ENCODE results near the gene COX14.

The COX14 gene

DNA sequence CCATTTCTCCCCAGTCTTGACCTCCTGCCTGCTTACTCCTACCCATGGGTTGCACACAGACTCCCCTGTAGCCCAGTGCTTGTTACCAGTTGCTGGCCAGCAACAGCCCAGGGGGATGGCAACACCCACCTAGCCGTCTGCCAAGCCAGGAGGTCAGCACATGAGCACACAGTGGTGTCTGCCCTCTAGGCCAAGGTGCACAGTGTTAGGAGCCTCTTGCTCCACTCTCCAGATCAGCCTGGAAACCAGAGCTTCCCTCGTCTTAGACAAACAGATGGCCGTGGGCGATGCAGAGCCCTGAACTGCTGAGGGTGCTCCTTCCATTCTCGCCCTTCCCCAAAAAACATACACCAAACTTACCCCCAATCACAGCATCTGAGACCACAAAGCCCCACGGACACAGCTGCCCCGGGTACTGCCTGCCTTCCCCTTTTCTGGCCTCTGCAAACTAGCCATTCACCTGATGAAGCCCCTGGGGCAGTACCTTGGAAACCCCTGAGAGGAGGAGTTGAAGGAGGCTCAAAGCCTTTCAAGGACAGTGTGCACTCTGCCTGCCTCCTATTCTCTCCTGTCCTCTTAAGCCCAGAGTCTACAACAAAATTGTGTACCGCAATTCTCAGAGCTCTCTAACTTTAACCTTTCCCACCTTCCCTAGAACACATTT, 9.3 kb upstream of the COX14 start:
- DNase-seq (ENCODE audit: low read depth) = no peak
- H3K4me3 ChIP-seq (ENCODE audit: low read length) = no peak overlapping the region
- TF ChIP-seq, protein P1, sequence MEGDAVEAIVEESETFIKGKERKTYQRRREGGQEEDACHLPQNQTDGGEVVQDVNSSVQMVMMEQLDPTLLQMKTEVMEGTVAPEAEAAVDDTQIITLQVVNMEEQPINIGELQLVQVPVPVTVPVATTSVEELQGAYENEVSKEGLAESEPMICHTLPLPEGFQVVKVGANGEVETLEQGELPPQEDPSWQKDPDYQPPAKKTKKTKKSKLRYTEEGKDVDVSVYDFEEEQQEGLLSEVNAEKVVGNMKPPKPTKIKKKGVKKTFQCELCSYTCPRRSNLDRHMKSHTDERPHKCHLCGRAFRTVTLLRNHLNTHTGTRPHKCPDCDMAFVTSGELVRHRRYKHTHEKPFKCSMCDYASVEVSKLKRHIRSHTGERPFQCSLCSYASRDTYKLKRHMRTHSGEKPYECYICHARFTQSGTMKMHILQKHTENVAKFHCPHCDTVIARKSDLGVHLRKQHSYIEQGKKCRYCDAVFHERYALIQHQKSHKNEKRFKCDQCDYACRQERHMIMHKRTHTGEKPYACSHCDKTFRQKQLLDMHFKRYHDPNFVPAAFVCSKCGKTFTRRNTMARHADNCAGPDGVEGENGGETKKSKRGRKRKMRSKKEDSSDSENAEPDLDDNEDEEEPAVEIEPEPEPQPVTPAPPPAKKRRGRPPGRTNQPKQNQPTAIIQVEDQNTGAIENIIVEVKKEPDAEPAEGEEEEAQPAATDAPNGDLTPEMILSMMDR (IDR thresholded peaks at IDR 0.05; ENCODE audit: insufficient read depth, low read depth, low read length, missing control alignments) = no peak

GRCh38 chr12:50103351-50103750, 8.7 kb upstream of the COX14 start:
- TF ChIP-seq, protein P1 (IDR thresholded peaks at IDR 0.05; ENCODE audit: insufficient read depth, low read depth, low read length, missing control alignments) = no peak

GRCh38 chr12:50103767-50104321, 8.2 kb upstream of the COX14 start, which contains the start of gene GPD1:
GPD1 (plus strand) TSS chr12:50104008; CDS start chr12:50104051, 43 bp downstream.
- DNase-seq (ENCODE audit: low read depth) = peak; percentile 72
- no peak within 1 kb of the TSS for H3K4me3 ChIP-seq (ENCODE audit: low read length)
- TF ChIP-seq, protein P1 (IDR thresholded peaks at IDR 0.05; ENCODE audit: insufficient read depth, low read depth, low read length, missing control alignments) = peak; percentile 33

More at GRCh38 chr12:50103351-50103750, 8.7 kb upstream of the COX14 start:
- DNase-seq (ENCODE audit: low read depth) = no peak
- no peak overlapping the region for H3K4me3 ChIP-seq (ENCODE audit: low read length)

GRCh38 chr12:50104417-50105366, 7.3 kb upstream of the COX14 start:
- H3K4me3 ChIP-seq (ENCODE audit: low read length) = no peak overlapping the region
- no peak for DNase-seq (ENCODE audit: low read depth)

GRCh38 chr12:50105913-50106450, 6.1 kb upstream of the COX14 start:
- TF ChIP-seq, protein P1 (IDR thresholded peaks at IDR 0.05; ENCODE audit: insufficient read depth, low read depth, low read length, missing control alignments) = no peak
- DNase-seq (ENCODE audit: low read depth) = no peak
- H3K4me3 ChIP-seq (ENCODE audit: low read length) = no peak overlapping the region

More at GRCh38 chr12:50104417-50105366, 7.3 kb upstream of the COX14 start:
- TF ChIP-seq, protein P1 (IDR thresholded peaks at IDR 0.05; ENCODE audit: insufficient read depth, low read depth, low read length, missing control alignments) = no peak

- DNase-seq (ENCODE audit: low read depth) = no peak
- TF ChIP-seq, protein P1 (IDR thresholded peaks at IDR 0.05; ENCODE audit: insufficient read depth, low read depth, low read length, missing control alignments) = no peak
These were observed 5.1 kb upstream of the COX14 start for GRCh38 chr12:50106907-50107306.

More at GRCh38 chr12:50106907-50107306, 5.1 kb upstream of the COX14 start:
- H3K4me3 ChIP-seq (ENCODE audit: low read length) = no peak overlapping the region

Measured in epithelial cell of esophagus (primary cell).